Measurements from ENCODE around the gene ACACB.

Gene ACACB

GRCh38 chr12:109097140-109097434, 19.3 kb upstream of the ACACB start:
- Histone ChIP-seq H3K4me1 (0 out of 2 replicates have a peak, but pooled peaks cover 5% of the 10 kb centered on the region), H3K27me3 (no peaks in the 10 kb centered on the region), H3K9me3 (no peaks in the 10 kb centered on the region), H3K4me3 (ENCODE audit: low read depth, low read length) (peak overlapping the region; percentile 88; the same call in 1 of the 2 replicates), H3K36me3 (peaks cover 38% of the 10 kb centered on the region)
- no peak for DNase-seq
- TF ChIP-seq CTCF (IDR thresholded peaks at IDR 0.05; ENCODE audit: low read depth, low read length): no peak

- Histone ChIP-seq H3K4me1 (0 out of 2 replicates have a peak, but pooled peaks cover 5% of the 10 kb centered on the region), H3K9me3 (no peaks in the 10 kb centered on the region), H3K36me3 (peaks cover 43% of the 10 kb centered on the region), H3K4me3 (ENCODE audit: low read depth, low read length) (peak within 1 kb of the TSS; percentile 88), H3K27me3 (no peaks in the 10 kb centered on the region)
- peak; percentile 98 for DNase-seq
- no peak for TF ChIP-seq CTCF (IDR thresholded peaks at IDR 0.05; ENCODE audit: low read depth, low read length)
Measured at GRCh38 chr12:109097435-109098182, 18.8 kb upstream of the ACACB start, which contains the start of gene UNG. Gene UNG, plus strand, starts transcription at chr12:109097597. Its CDS starts 83 bp downstream, at chr12:109097680.

- Histone ChIP-seq H3K4me1 (0 out of 2 replicates have a peak, but pooled peaks cover 5% of the 10 kb centered on the region), H3K4me3 (ENCODE audit: low read depth, low read length) (peak overlapping the region; percentile 88), H3K9me3 (no peaks in the 10 kb centered on the region), H3K27me3 (no peaks in the 10 kb centered on the region), H3K36me3 (peaks cover 49% of the 10 kb centered on the region)
- TF ChIP-seq CTCF (IDR thresholded peaks at IDR 0.05; ENCODE audit: low read depth, low read length): no peak
- no peak for DNase-seq
Measured at GRCh38 chr12:109098183-109098604, 18.2 kb upstream of the ACACB start.

GRCh38 chr12:109098651-109099050, 17.7 kb upstream of the ACACB start:
- no peak for TF ChIP-seq CTCF (IDR thresholded peaks at IDR 0.05; ENCODE audit: low read depth, low read length)
- no peak for DNase-seq
- Histone ChIP-seq H3K36me3 (peaks cover 54% of the 10 kb centered on the region), H3K9me3 (no peaks in the 10 kb centered on the region), H3K4me3 (ENCODE audit: low read depth, low read length) (peak overlapping the region; percentile 88), H3K27me3 (no peaks in the 10 kb centered on the region), H3K4me1 (0 out of 2 replicates have a peak, but pooled peaks cover 5% of the 10 kb centered on the region)

- Histone ChIP-seq H3K27me3 (no peaks in the 10 kb centered on the region), H3K4me1 (0 out of 2 replicates have a peak, but pooled peaks cover 5% of the 10 kb centered on the region), H3K4me3 (ENCODE audit: low read depth, low read length) (peak overlapping the region; percentile 88), H3K9me3 (no peaks in the 10 kb centered on the region), H3K36me3 (peaks cover 62% of the 10 kb centered on the region)
- TF ChIP-seq CTCF (IDR thresholded peaks at IDR 0.05; ENCODE audit: low read depth, low read length): no peak
- no peak for DNase-seq
Measured at GRCh38 chr12:109099431-109100020, 16.9 kb upstream of the ACACB start.

- H3K36me3 ChIP-seq: peaks cover 74% of the 10 kb centered on the region
- H3K4me3 ChIP-seq (ENCODE audit: low read depth, low read length): no peak overlapping the region
- no peak for TF ChIP-seq CTCF (IDR thresholded peaks at IDR 0.05; ENCODE audit: low read depth, low read length)
Measured at GRCh38 chr12:109100741-109101140, 15.6 kb upstream of the ACACB start.

More at GRCh38 chr12:109100741-109101140, 15.6 kb upstream of the ACACB start:
- Histone ChIP-seq H3K9me3 (no peaks in the 10 kb centered on the region), H3K4me1 (0 out of 2 replicates have a peak, but pooled peaks cover 5% of the 10 kb centered on the region), H3K27me3 (no peaks in the 10 kb centered on the region)
- DNase-seq: no peak

Measured in BE2C (cell line).